ENCODE data around the gene AADACL2. TPM values are rescaled to one million over a fixed set of nuclear protein-coding genes. Genes with fewer than 3 reads are reported as not detected.

Gene AADACL2, protein sequence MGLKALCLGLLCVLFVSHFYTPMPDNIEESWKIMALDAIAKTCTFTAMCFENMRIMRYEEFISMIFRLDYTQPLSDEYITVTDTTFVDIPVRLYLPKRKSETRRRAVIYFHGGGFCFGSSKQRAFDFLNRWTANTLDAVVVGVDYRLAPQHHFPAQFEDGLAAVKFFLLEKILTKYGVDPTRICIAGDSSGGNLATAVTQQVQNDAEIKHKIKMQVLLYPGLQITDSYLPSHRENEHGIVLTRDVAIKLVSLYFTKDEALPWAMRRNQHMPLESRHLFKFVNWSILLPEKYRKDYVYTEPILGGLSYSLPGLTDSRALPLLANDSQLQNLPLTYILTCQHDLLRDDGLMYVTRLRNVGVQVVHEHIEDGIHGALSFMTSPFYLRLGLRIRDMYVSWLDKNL
- total RNA-seq (2022; extraction: Qiagen RNA extraction; ENCODE audit: low read depth) = not detected in 5 replicates

DNA sequence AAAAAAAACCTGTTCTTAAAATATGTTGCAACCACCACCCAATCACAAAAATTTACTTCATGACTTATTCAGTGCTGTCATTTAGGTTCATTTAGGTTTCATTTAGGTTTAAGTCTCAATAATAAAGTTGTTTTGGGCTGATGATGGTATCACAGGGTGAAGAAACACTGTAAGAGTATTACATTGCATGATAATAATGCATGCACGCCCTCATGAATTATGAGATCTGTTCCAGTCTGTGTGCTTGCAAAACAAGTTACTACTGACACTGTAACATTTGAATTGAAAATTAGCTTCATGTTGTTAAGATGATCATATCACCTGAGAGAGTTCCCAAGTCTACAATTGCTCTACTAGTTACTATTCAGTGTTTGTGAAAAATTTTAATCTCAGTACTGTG is at the start of gene AADACL2:
Gene AADACL2, plus strand, starts transcription at position 315 of the 400 bp plus-strand sequence. CDS start 109 bp downstream, outside the sequence.

Other genes starting within 250 kb of the AADACL2 start
- 14.1 to 19.9 TPM (median 15.7 TPM) in 5 replicates for gene AADAC, start 80.2 kb downstream of the AADACL2 start, total RNA-seq (2022; extraction: Qiagen RNA extraction; ENCODE audit: low read depth)
- 0.09 to 0.16 TPM (median 0.09 TPM) in 3 of 5 replicates, not detected in the others for gene SUCNR1, start 139.7 kb downstream of the AADACL2 start, total RNA-seq (2022; extraction: Qiagen RNA extraction; ENCODE audit: low read depth)